CD4-positive, CD25-positive, alpha-beta regulatory T cell (primary cell): ENCODE results near the gene TRABD2B. TPM values are rescaled to one million over a fixed set of nuclear protein-coding genes. Genes with fewer than 3 reads are reported as not detected.

Experiments
- ATAC-seq, 2 donors: fragments of 150-1000 bp; cut with Tn5 transposase; one replicate each; pipeline ENCODE4 v1.10.0; 2021; ENCODE audit warnings: low read depth in 2 of 2, moderate number of reproducible peaks in 2 of 2, moderate library complexity in 1 of 2
- DNase-seq, 3 donors: peaks; one replicate each; pipeline versions ENCODE4 v3.0.0 to v3.0.0-alpha.2; 2012 to 2022; ENCODE audit warnings: mixed read lengths in 1 of 3
- H3K27ac ChIP-seq: one replicate; pipeline ENCODE4 v1.7.0; 2013; ENCODE audit warnings: mild to moderate bottlenecking, low read length; ENCODE audit not compliant: insufficient read depth, poor library complexity, severe bottlenecking
- H3K27me3 ChIP-seq: one replicate; pipeline ENCODE4 v1.7.0; 2013; ENCODE audit warnings: low read length; ENCODE audit not compliant: control insufficient read depth, insufficient read depth
- H3K36me3 ChIP-seq: one replicate; pipeline ENCODE4 v1.7.0; 2013; ENCODE audit warnings: mild to moderate bottlenecking, low read length, moderate library complexity; ENCODE audit not compliant: control insufficient read depth, insufficient read depth
- H3K4me1 ChIP-seq: 2 replicates; pipeline ENCODE4 v1.7.0; 2013; ENCODE audit warnings: mild to moderate bottlenecking, low read length; ENCODE audit not compliant: insufficient read depth, control insufficient read depth, poor library complexity, severe bottlenecking
- H3K4me3 ChIP-seq: one replicate; pipeline ENCODE4 v1.7.0; 2013; ENCODE audit warnings: low read depth, mild to moderate bottlenecking, low read length, moderate library complexity
- H3K9me3 ChIP-seq, 2 experiments: 1 replicate in 1 of 2; 2 replicates in 1 of 2; pipeline ENCODE4 v1.7.0; 2013; ENCODE audit warnings: low read length in 2 of 2, mild to moderate bottlenecking in 1 of 2, moderate library complexity in 1 of 2; ENCODE audit not compliant: control insufficient read depth in 2 of 2
- H3K27ac Mint-ChIP-seq, 3 donors: one replicate each; pipeline ENCODE4 v1.8.0; 2020 to 2022; ENCODE audit warnings: mild to moderate bottlenecking in 3 of 3, mixed read lengths in 3 of 3, moderate library complexity in 2 of 3
- H3K27me3 Mint-ChIP-seq: one replicate; pipeline ENCODE4 v1.8.0; 2022; ENCODE audit warnings: mild to moderate bottlenecking, mixed read lengths
- H3K36me3 Mint-ChIP-seq: one replicate; pipeline ENCODE4 v1.8.0; 2020; ENCODE audit warnings: mixed read lengths
- H3K4me1 Mint-ChIP-seq, 4 donors: one replicate each; pipeline ENCODE4 v1.8.0; 2020 to 2022; ENCODE audit warnings: mixed read lengths in 4 of 4, mild to moderate bottlenecking in 1 of 4
- H3K4me3 Mint-ChIP-seq, 4 donors: one replicate each; pipeline ENCODE4 v1.8.0; 2020 to 2022; ENCODE audit warnings: mild to moderate bottlenecking in 4 of 4, mixed read lengths in 4 of 4, moderate library complexity in 3 of 4
- H3K9me3 Mint-ChIP-seq, 7 donors: one replicate each; pipeline ENCODE4 v1.8.0; 2020 to 2022; ENCODE audit warnings: mixed read lengths in 7 of 7, mild to moderate bottlenecking in 3 of 7, moderate library complexity in 2 of 7
- polyA plus RNA-seq, 4 donors: library from polyadenylated mRNA; unstranded; fragments of 300-500 nt; fragmentation: Illumina TruSeq; gene quantifications; one replicate each; pipeline ENCODE4 v1.2.3, GENCODE V29; 2021
- total RNA-seq: library from RNA; stranded (reverse); gene quantifications from one replicate; pipeline ENCODE4 v1.2.3, GENCODE V29; 2022

Gene TRABD2B
- total and polyA plus RNA-seq, 5 donors from 2014 or later: not detected

DNA sequence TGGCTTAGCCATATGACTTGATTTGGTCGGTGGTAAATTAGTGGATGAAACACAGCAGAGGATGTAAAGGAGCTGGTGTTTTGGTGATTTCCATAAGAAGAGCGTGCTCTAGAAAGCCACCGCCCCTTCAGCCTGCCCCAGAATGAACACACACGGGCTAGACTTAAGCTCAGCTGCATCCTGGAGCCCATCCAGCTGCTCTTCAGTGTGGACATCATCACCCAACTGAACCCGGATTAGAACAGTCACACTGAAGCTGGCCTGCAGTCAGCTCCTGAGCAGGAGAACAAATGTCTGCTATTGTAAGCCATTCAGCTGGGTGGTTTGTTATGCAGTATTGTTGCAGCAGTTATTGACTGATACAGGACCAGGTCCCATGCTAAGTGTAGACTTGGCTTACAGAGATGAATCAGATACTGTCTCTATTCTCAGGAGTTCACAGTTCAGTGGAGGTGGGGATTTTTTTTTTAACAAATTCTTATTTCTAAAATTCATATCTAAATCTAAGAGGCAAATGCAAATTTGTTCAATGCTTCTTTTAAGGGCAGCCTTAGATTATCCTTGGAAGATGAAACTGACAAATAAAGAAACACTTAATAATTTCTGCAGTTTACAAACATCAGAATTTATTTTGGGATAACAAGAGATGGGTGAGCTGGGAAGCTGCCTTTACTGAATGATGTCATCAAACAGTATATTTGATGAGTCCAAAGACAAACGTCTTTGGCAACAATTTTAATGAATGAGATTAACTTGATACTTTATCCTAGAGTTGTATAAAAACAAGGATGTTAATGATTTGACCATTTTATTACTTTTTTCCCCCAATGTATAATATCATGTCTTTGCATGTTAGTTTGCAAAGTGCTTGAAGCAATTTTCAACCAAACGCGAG, 251.2 kb downstream of the TRABD2B start:
- Histone ChIP-seq H3K4me3 (no peak overlapping the region), H3K4me1 (no peaks in the 10 kb centered on the region), H3K9me3 (peaks cover 0 to 2% of the 10 kb centered on the region in 2 experiments), H3K27me3 (peaks cover 6% of the 10 kb centered on the region), H3K36me3 (no peaks in the 10 kb centered on the region), H3K27ac (no peak overlapping the region)
- no peaks in the 10 kb centered on the region for H3K4me1 Mint-ChIP-seq
- peaks cover 0 to 10% (median 0%) of the 10 kb centered on the region in 7 donors for H3K9me3 Mint-ChIP-seq
- peaks cover 21% of the 10 kb centered on the region for H3K27me3 Mint-ChIP-seq
- H3K27ac Mint-ChIP-seq: no peak overlapping the region
- H3K4me3 Mint-ChIP-seq: no peak overlapping the region
- DNase-seq (no peak), ATAC-seq (no peak)
- no peaks in the 10 kb centered on the region for H3K36me3 Mint-ChIP-seq

DNA sequence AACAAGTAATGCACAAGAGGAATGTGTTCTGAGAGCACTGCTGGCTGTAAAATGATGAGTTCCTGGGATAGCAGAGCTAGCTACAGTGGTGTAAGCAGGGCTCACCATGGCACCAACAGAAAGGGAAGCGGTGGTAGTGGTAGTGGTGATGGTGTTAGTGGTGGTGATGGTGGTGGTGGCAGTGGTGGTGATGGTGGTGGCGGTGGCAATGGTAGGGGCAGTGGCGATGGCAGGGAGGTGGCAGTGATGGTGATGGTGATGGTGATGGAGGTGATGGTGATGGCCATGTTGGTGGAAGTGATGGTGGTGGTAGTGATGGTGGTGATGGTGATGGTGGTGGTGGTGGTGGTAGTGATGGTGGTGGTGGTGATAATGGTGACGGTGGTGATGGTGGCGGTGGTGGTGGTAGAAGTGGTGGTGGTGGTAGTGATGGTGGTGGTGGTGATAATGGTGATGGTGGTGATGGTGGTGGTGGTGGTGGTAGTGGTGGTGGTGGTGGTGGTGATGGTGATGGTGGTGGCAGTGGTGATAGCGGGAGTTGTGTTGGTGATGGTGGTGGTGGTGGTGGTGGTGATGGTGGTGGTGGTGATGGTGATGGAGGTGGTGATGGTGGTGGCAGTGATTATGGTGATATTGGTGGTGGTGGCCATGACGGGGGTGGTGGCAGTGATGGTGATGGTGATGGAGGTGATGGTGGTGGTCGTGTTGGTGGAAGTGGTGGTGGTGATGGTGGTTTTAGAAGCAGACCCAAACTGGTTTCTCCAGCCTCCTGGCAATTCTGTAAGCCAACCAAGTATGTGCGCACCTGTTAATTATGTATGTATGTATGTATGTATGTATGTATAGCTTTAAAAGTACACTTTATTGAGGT, 254.1 kb downstream of the TRABD2B start:
- Mint-ChIP-seq H3K9me3 (peaks cover 0 to 18% (median 4%) of the 10 kb centered on the region in 7 donors), H3K27ac (no peak overlapping the region), H3K4me1 (no peaks in the 10 kb centered on the region), H3K36me3 (no peaks in the 10 kb centered on the region), H3K27me3 (peaks cover 26% of the 10 kb centered on the region), H3K4me3 (no peak overlapping the region)
- peaks cover 11% of the 10 kb centered on the region for H3K27me3 ChIP-seq
- H3K27ac ChIP-seq: no peak overlapping the region
- H3K9me3 ChIP-seq: peaks cover 0 to 2% of the 10 kb centered on the region in 2 experiments
- H3K4me3 ChIP-seq: no peak overlapping the region
- H3K36me3 ChIP-seq: no peaks in the 10 kb centered on the region
- no peak for ATAC-seq
- no peaks in the 10 kb centered on the region for H3K4me1 ChIP-seq
- DNase-seq: no peak

DNA sequence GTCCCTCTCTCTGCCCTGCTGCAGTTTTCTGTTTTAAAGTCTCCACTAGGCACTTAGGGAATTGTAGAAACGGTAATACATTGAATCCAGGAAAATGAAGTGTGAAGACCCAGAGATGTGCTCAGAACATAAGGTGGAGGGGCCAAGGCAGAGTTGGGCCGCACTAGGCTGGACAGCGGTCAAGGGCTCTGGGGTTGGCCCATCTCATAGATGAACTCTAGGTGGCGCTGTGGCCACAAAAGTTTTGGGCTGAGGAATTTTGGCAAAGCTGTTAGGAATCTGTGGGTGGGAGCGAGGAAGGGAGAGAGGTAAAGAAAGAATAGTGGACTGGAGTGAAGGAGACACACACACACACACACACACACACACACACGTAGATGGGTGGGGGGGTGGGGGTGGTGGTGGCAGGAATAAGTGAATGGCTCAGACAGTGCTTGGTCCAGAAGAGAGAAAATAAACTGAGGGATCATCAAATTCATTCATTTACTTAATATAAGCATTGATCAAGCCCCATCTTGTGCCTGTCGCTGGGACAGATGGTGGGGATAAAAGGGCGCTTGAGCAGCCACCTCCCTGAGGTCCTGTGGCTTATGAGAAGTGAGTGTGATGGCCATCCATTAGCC, 258.5 kb downstream of the TRABD2B start:
- H3K36me3 Mint-ChIP-seq: no peaks in the 10 kb centered on the region

DNA sequence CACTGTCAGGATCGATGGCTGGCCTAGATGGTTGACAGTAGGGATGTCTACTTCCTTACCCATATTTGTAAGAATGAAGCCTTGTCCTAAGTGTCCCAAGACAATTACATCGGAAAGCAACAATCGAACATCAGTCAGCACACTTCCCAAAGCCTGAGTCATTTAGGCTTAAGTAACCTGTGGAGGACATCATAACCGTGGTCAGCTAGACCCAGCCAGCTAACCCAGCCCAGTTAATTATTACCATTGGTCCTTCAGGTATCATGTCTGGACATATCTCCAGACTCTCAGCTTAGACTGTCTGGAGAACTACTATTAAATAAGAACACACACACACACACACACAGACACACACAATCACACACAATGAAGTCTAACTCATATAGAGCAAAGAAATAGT, 264.7 kb downstream of the TRABD2B start:
- Mint-ChIP-seq H3K27me3 (peaks cover 29% of the 10 kb centered on the region), H3K36me3 (no peaks in the 10 kb centered on the region), H3K27ac (no peak overlapping the region), H3K4me3 (no peak overlapping the region), H3K4me1 (no peaks in the 10 kb centered on the region), H3K9me3 (no peaks in the 10 kb centered on the region)
- ATAC-seq (no peak), DNase-seq (no peak)
- Histone ChIP-seq H3K36me3 (no peaks in the 10 kb centered on the region), H3K4me3 (no peak overlapping the region), H3K4me1 (no peaks in the 10 kb centered on the region), H3K9me3 (no peaks in the 10 kb centered on the region), H3K27me3 (peaks cover 18% of the 10 kb centered on the region), H3K27ac (no peak overlapping the region)

More for the DNA sequence above, 258.5 kb downstream of the TRABD2B start:
- DNase-seq (no peak), ATAC-seq (no peak)
- peaks cover 0 to 2% of the 10 kb centered on the region in 2 experiments for H3K9me3 ChIP-seq
- H3K36me3 ChIP-seq: no peaks in the 10 kb centered on the region
- H3K27me3 ChIP-seq: peaks cover 17% of the 10 kb centered on the region
- H3K4me3 ChIP-seq: no peak overlapping the region
- Mint-ChIP-seq H3K27me3 (peaks cover 33% of the 10 kb centered on the region), H3K4me1 (no peaks in the 10 kb centered on the region), H3K27ac (no peak overlapping the region), H3K4me3 (no peak overlapping the region), H3K9me3 (peaks cover 0 to 18% (median 4%) of the 10 kb centered on the region in 7 donors)
- H3K27ac ChIP-seq: no peak overlapping the region
- no peaks in the 10 kb centered on the region for H3K4me1 ChIP-seq

DNA sequence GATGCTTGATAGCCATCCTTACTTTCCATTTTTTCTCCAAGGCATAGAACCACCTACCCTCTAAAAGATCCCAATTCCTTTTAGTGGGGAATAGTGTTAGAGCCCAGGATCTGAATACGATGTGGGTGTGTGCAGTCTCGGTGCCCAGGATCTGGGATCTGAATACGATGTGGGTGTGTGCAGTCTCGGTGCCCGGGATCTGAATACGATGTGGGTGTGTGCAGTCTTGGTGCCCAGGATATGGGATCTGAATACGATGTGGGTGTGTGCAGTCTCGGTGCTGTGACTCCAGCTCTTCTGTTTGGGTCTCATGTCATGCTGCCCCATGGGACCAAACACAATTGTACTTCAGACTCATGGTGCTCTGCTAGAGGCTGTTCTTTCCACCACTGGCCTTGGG, 265.5 kb downstream of the TRABD2B start:
- H3K9me3 Mint-ChIP-seq: no peaks in the 10 kb centered on the region

DNA sequence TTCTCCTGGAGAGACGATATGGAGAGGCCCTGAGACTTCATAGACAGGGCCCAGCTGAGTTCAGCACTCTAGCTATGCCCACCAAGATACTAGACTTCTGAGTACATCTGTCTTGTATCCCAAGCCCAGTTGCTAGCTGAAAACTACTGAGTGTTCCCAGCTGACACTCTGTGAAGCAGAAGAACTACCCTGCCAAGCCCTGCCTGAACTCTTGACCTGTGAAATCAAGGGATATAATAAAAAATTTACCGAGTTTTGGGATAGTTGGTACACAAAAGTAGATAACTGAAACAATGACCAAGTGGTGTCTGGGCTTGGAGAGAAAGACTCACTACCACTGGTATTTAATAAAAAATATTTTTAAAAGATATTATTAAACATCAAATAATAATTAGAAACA, 267.5 kb downstream of the TRABD2B start:
- no peak overlapping the region for H3K27ac Mint-ChIP-seq
- peaks cover 11% of the 10 kb centered on the region for H3K27me3 ChIP-seq
- no peaks in the 10 kb centered on the region for H3K9me3 Mint-ChIP-seq
- peaks cover 0 to 9% (median 2%) of the 10 kb centered on the region in 4 donors for H3K4me1 Mint-ChIP-seq
- DNase-seq (no peak), ATAC-seq (no peak)
- no peaks in the 10 kb centered on the region for H3K36me3 Mint-ChIP-seq
- H3K4me1 ChIP-seq: peaks cover 7% of the 10 kb centered on the region
- H3K27ac ChIP-seq: no peak overlapping the region
- H3K4me3 Mint-ChIP-seq: no peak overlapping the region
- H3K27me3 Mint-ChIP-seq: peaks cover 32% of the 10 kb centered on the region
- H3K4me3 ChIP-seq: no peak overlapping the region
- H3K36me3 ChIP-seq: no peaks in the 10 kb centered on the region
- H3K9me3 ChIP-seq: no peaks in the 10 kb centered on the region

More for the DNA sequence above, 265.5 kb downstream of the TRABD2B start:
- Mint-ChIP-seq H3K4me3 (no peak overlapping the region), H3K4me1 (no peaks in the 10 kb centered on the region), H3K36me3 (no peaks in the 10 kb centered on the region), H3K27ac (no peak overlapping the region), H3K27me3 (peaks cover 33% of the 10 kb centered on the region)
- Histone ChIP-seq H3K4me1 (no peaks in the 10 kb centered on the region), H3K27me3 (peaks cover 15% of the 10 kb centered on the region), H3K9me3 (no peaks in the 10 kb centered on the region), H3K4me3 (no peak overlapping the region), H3K27ac (no peak overlapping the region), H3K36me3 (no peaks in the 10 kb centered on the region)
- DNase-seq: no peak
- no peak for ATAC-seq

DNA sequence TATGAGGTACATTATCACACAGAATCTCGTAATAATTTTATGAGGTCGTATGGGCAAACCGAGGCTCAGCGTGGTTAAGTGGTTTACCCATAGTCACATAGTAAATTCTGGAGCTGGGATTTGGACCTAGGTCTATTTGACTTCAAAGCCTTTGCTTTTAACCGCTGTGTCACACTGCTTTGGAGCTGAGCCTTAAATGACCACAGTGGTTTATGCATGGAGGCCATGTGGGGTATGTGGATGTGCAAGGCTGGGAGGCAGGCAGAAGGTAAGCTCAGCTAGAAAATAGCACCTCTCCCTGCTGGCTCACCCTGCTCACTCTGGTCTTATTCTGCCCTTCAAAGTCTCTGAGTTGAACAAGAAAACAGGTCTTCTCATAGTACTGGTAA, 269.5 kb downstream of the TRABD2B start:
- H3K27me3 Mint-ChIP-seq: peaks cover 36% of the 10 kb centered on the region
- H3K4me3 ChIP-seq: no peak overlapping the region
- no peaks in the 10 kb centered on the region for H3K36me3 Mint-ChIP-seq
- no peak overlapping the region for H3K27ac Mint-ChIP-seq
- H3K9me3 Mint-ChIP-seq: no peaks in the 10 kb centered on the region
- no peak for DNase-seq
- no peak overlapping the region for H3K27ac ChIP-seq
- H3K4me3 Mint-ChIP-seq: no peak overlapping the region
- ATAC-seq: no peak
- H3K27me3 ChIP-seq: peaks cover 9% of the 10 kb centered on the region
- no peaks in the 10 kb centered on the region for H3K9me3 ChIP-seq
- peaks cover 0 to 9% (median 2%) of the 10 kb centered on the region in 4 donors for H3K4me1 Mint-ChIP-seq
- peaks cover 7% of the 10 kb centered on the region for H3K4me1 ChIP-seq
- H3K36me3 ChIP-seq: no peaks in the 10 kb centered on the region
